HuH-7 (cell line): ENCODE data around the gene TUBB6.

Experiments
- DNase-seq: peaks from one replicate; pipeline ENCODE4 v3.0.0; 2011; ENCODE audit warnings: low spot score

TUBB6 gene

GRCh38 chr18:12338382-12338781 lies 30.3 kb downstream of the TUBB6 start:
- no peak for DNase-seq

- DNase-seq = no peak
These were observed 33.1 kb downstream of the TUBB6 start for GRCh38 chr18:12340945-12341660.

GRCh38 chr18:12342661-12343060 lies 34.6 kb downstream of the TUBB6 start:
- DNase-seq = no peak

- DNase-seq = no peak
These were observed 37.6 kb downstream of the TUBB6 start for GRCh38 chr18:12345491-12346239.

GRCh38 chr18:12346240-12346565 lies 38.2 kb downstream of the TUBB6 start:
- no peak for DNase-seq

- DNase-seq = no peak
These were observed 39.9 kb downstream of the TUBB6 start for GRCh38 chr18:12347895-12348294.

GRCh38 chr18:12352188-12352587 lies 44.1 kb downstream of the TUBB6 start:
- DNase-seq = no peak

- DNase-seq = no peak
These were observed 51.5 kb downstream of the TUBB6 start for GRCh38 chr18:12359515-12359927.

GRCh38 chr18:12361770-12362378 lies 53.8 kb downstream of the TUBB6 start:
- DNase-seq = no peak

GRCh38 chr18:12362473-12363174 lies 54.6 kb downstream of the TUBB6 start:
- no peak for DNase-seq

- DNase-seq = no peak
These were observed 58.3 kb downstream of the TUBB6 start for GRCh38 chr18:12366379-12366778.

GRCh38 chr18:12366784-12367183 lies 58.7 kb downstream of the TUBB6 start:
- no peak for DNase-seq

- DNase-seq = no peak
These were observed 61.2 kb downstream of the TUBB6 start for GRCh38 chr18:12369211-12369610.

- DNase-seq = no peak
These were observed 63.5 kb downstream of the TUBB6 start for GRCh38 chr18:12371590-12371989.

- no peak for DNase-seq
These were observed 64.4 kb downstream of the TUBB6 start for GRCh38 chr18:12372406-12372805.

GRCh38 chr18:12373116-12373770 lies 65.2 kb downstream of the TUBB6 start:
- DNase-seq = no peak

GRCh38 chr18:12373771-12374116 lies 65.7 kb downstream of the TUBB6 start:
- no peak for DNase-seq

GRCh38 chr18:12374401-12374800 lies 66.4 kb downstream of the TUBB6 start:
- no peak for DNase-seq
